Measurements from ENCODE around the gene HS6ST2. TPM values are rescaled to one million over a fixed set of nuclear protein-coding genes. Genes with fewer than 3 reads are reported as not detected.

HS6ST2 gene
- total and polyA plus RNA-seq, 4 donors: under 0.01 to 1.4 (median 0.01) TPM; not detected in 1

GRCh38 chrX:132742246-132742645 lies 216.2 kb downstream of the HS6ST2 start (continued):
- TF ChIP-seq CTCF (IDR thresholded peaks at IDR 0.05; ENCODE audit: low read depth, low read length, missing input control): no peak
- TF ChIP-seq HNF4G (IDR thresholded peaks at IDR 0.05): no peak
- no peak for TF ChIP-seq ATF3 (IDR thresholded peaks at IDR 0.05)

GRCh38 chrX:132741689-132742088 lies 216.7 kb downstream of the HS6ST2 start:
- Histone ChIP-seq H3K4me3 (ENCODE audit: low read depth in 1 of 3, low read length in 3 of 3) (no peak overlapping the region), H3K4me1 (ENCODE audit: control insufficient read depth in 4 of 4, insufficient read depth in 4 of 4, low read length in 3 of 4) (no peaks in the 10 kb centered on the region), H3K36me3 (ENCODE audit: control insufficient read depth in 4 of 4, insufficient read depth in 3 of 4, low read depth in 1 of 4, low read length in 3 of 4) (no peaks in the 10 kb centered on the region), H3K9ac (ENCODE audit: low read depth in 1 of 2, low read length in 2 of 2) (no peak overlapping the region), H3K27me3 (ENCODE audit: control insufficient read depth in 4 of 4, insufficient read depth in 4 of 4, low read length in 3 of 4) (peaks cover 0 to 2% (median 0%) of the 10 kb centered on the region in 4 donors), H3K9me3 (ENCODE audit: control insufficient read depth in 4 of 4, low read length in 3 of 4) (no peaks in the 10 kb centered on the region), H3K27ac (ENCODE audit: low read depth in 1 of 2, low read length in 2 of 2) (no peak overlapping the region)
- DNase-seq (ENCODE audit: low spot score): no peak
- WGBS: 82% methylated on average over 2 of the region's 2 CpGs
- TF ChIP-seq JUND (IDR thresholded peaks at IDR 0.05) (no peak), GABPA (IDR thresholded peaks at IDR 0.05 in 1 of 2, conservative IDR thresholded peaks at IDR 0.05 in 1 of 2) (no peak), FOXA2 (IDR thresholded peaks at IDR 0.05) (no peak), HNF4G (IDR thresholded peaks at IDR 0.05) (no peak)

GRCh38 chrX:132740316-132741123 lies 217.9 kb downstream of the HS6ST2 start:
- no peak for DNase-seq (ENCODE audit: low spot score)
- H3K4me3 ChIP-seq (ENCODE audit: low read depth in 1 of 3, low read length in 3 of 3): no peak overlapping the region
- no peaks in the 10 kb centered on the region for H3K9me3 ChIP-seq (ENCODE audit: control insufficient read depth in 4 of 4, low read length in 3 of 4)
- H3K27me3 ChIP-seq (ENCODE audit: control insufficient read depth in 4 of 4, insufficient read depth in 4 of 4, low read length in 3 of 4): no peaks in the 10 kb centered on the region
- 92% methylated on average over 3 of the region's 3 CpGs for WGBS
- no peak overlapping the region for H3K9ac ChIP-seq (ENCODE audit: low read depth in 1 of 2, low read length in 2 of 2)
- H3K4me1 ChIP-seq (ENCODE audit: control insufficient read depth in 4 of 4, insufficient read depth in 4 of 4, low read length in 3 of 4): no peaks in the 10 kb centered on the region
- no peak overlapping the region for H3K27ac ChIP-seq (ENCODE audit: low read depth in 1 of 2, low read length in 2 of 2)
- TF ChIP-seq ATF3 (IDR thresholded peaks at IDR 0.05): no peak
- TF ChIP-seq HNF4G (IDR thresholded peaks at IDR 0.05): no peak
- TF ChIP-seq CTCF (IDR thresholded peaks at IDR 0.05; ENCODE audit: low read depth, low read length, missing input control): peak; percentile 33
- TF ChIP-seq YY1 (IDR thresholded peaks at IDR 0.05): no peak
- TF ChIP-seq RAD21 (IDR thresholded peaks at IDR 0.05): peak; percentile 44 to 70
- TF ChIP-seq EGR1 (IDR thresholded peaks at IDR 0.05; ENCODE audit: low read depth in 2 of 2): no peak
- H3K36me3 ChIP-seq (ENCODE audit: control insufficient read depth in 4 of 4, insufficient read depth in 3 of 4, low read depth in 1 of 4, low read length in 3 of 4): no peaks in the 10 kb centered on the region
